SIG-M5 (cell line): ENCODE measurements around the gene MYLK.

Source experiments
- DNase-seq: peaks from one replicate; lab custom pipeline; 2025; lab: John Stamatoyannopoulos, UW

The MYLK gene

GRCh38 chr3:123698813-123699212 is 185.3 kb downstream of the MYLK start:
- no peak for DNase-seq

- DNase-seq: no peak
These were observed 187.3 kb downstream of the MYLK start for GRCh38 chr3:123696808-123697207.

GRCh38 chr3:123695731-123696640 is 188.1 kb downstream of the MYLK start:
- DNase-seq: no peak

GRCh38 chr3:123695152-123695551 is 189.0 kb downstream of the MYLK start:
- DNase-seq: no peak

- no peak for DNase-seq
These were observed 189.6 kb downstream of the MYLK start for GRCh38 chr3:123694366-123695087.

- DNase-seq: no peak
These were observed 190.4 kb downstream of the MYLK start for GRCh38 chr3:123693584-123694190.

GRCh38 chr3:123692671-123693070 is 191.5 kb downstream of the MYLK start:
- DNase-seq: no peak

- DNase-seq: no peak
These were observed 192.1 kb downstream of the MYLK start for GRCh38 chr3:123692041-123692440.

GRCh38 chr3:123689831-123690230 is 194.3 kb downstream of the MYLK start:
- no peak for DNase-seq

- DNase-seq: no peak
These were observed 195.8 kb downstream of the MYLK start for GRCh38 chr3:123688241-123688747.

GRCh38 chr3:123687286-123687685 is 196.8 kb downstream of the MYLK start:
- DNase-seq: no peak

- DNase-seq: no peak
These were observed 197.9 kb downstream of the MYLK start for GRCh38 chr3:123686251-123686650.

GRCh38 chr3:123685780-123686179 is 198.4 kb downstream of the MYLK start:
- DNase-seq: no peak

GRCh38 chr3:123684636-123685035 is 199.5 kb downstream of the MYLK start:
- DNase-seq: no peak

GRCh38 chr3:123684209-123684608 is 199.9 kb downstream of the MYLK start:
- DNase-seq: no peak

- no peak for DNase-seq
These were observed 200.5 kb downstream of the MYLK start for GRCh38 chr3:123683505-123684154.

- no peak for DNase-seq
These were observed 201.2 kb downstream of the MYLK start for GRCh38 chr3:123682781-123683504.

- no peak for DNase-seq
These were observed 201.8 kb downstream of the MYLK start for GRCh38 chr3:123682302-123682701.

- DNase-seq: no peak
These were observed 204.3 kb downstream of the MYLK start for GRCh38 chr3:123679712-123680386.

GRCh38 chr3:123678108-123678511 is 206.0 kb downstream of the MYLK start:
- no peak for DNase-seq
